Endothelial cell of umbilical vein (primary cell): ENCODE results near the gene HDAC7. TPM values are rescaled to one million over a fixed set of nuclear protein-coding genes. Genes with fewer than 3 reads are reported as not detected.
A peak's percentile ranks its signal among the peaks of the same experiment; 100 is the strongest.

ENCODE experiments used
- BruUV-seq: library from RNA; stranded (reverse); fragments of 400-500 nt; replicated peaks from 2 replicates; lab custom pipeline; 2021; lab: Mats Ljungman, UMichigan
- CTCF ChIA-PET: fragments of 300-600, 350-600 bp; sonication (Branson Sonifier 250); formaldehyde crosslinking; loops from one replicate; lab custom pipeline; 2021; ENCODE audit warnings: antibody characterized with exemption, inconsistent platforms; lab: Charles Lee
- POLR2A ChIA-PET: fragments of 300-600, 350-600 bp; sonication (Branson Sonifier 250); formaldehyde crosslinking; loops from one replicate; lab custom pipeline; 2021; ENCODE audit warnings: antibody characterized with exemption, inconsistent platforms; lab: Charles Lee
- DNase-seq: peaks from one replicate; pipeline ENCODE4 v3.0.0-alpha.2; 2011; ENCODE audit warnings: low read depth, low spot score
- FAIRE-seq: peaks from 2 replicates; lab custom pipeline; 2011; peaks lifted over from hg19 to GRCh38; lab: Jason Lieb, UNC
- H2AFZ ChIP-seq: 2 replicates; pipeline ENCODE4 v1.6.0; 2012; ENCODE audit warnings: low read depth, low read length, control low read depth, inconsistent platforms
- H3K27ac ChIP-seq: 2 replicates; pipeline ENCODE4 v1.5.1; 2011; ENCODE audit warnings: low read depth, mild to moderate bottlenecking, control low read depth, low read length, moderate library complexity; ENCODE audit not compliant: insufficient read depth
- H3K27me3 ChIP-seq, 2 experiments: 2 replicates each; pipeline versions ENCODE4 v1.6.0 to v1.6.1; 2011; ENCODE audit warnings: low read length in 2 of 2, mixed read lengths in 1 of 2; ENCODE audit not compliant: control insufficient read depth in 2 of 2, insufficient read depth in 2 of 2
- H3K36me3 ChIP-seq, 2 experiments: 2 replicates in 1 of 2; 3 replicates in 1 of 2; pipeline ENCODE4 v1.5.1; 2011; ENCODE audit warnings: low read length in 2 of 2, mild to moderate bottlenecking in 1 of 2, moderate library complexity in 1 of 2; ENCODE audit not compliant: control insufficient read depth in 2 of 2, insufficient read depth in 2 of 2; ENCODE audit errors: extremely low read depth in 1 of 2
- H3K4me1 ChIP-seq: 3 replicates; pipeline ENCODE4 v1.5.1; 2011; ENCODE audit warnings: mild to moderate bottlenecking, low read length; ENCODE audit not compliant: control insufficient read depth, insufficient read depth; ENCODE audit errors: extremely low read depth
- H3K4me2 ChIP-seq: 2 replicates; pipeline ENCODE4 v1.6.1; 2011; ENCODE audit warnings: low read length, control low read depth, mixed read lengths; ENCODE audit not compliant: insufficient read depth
- H3K4me3 ChIP-seq, 3 experiments: fragments of 200-600 bp in 1 of 3; sonication (generic), shearing (Covaris generic) in 1 of 3; replicated peaks in 1 of 3; 2 replicates each; pipeline ENCODE4 v1.5.1; 2011 to 2016; ENCODE audit warnings: control low read depth in 3 of 3, low read length in 3 of 3, mild to moderate bottlenecking in 2 of 3, inconsistent platforms in 1 of 3, low read depth in 1 of 3, moderate library complexity in 1 of 3; ENCODE audit not compliant: insufficient read depth in 1 of 3
- H3K79me2 ChIP-seq: 2 replicates; pipeline ENCODE4 v1.6.0; 2012; ENCODE audit warnings: low read length, inconsistent platforms; ENCODE audit not compliant: control insufficient read depth, insufficient read depth
- H3K9ac ChIP-seq: replicated peaks from 2 replicates; pipeline ENCODE3; 2011; ENCODE audit warnings: low read length, control low read depth; ENCODE audit not compliant: insufficient read depth; ENCODE audit errors: extremely low read depth
- H3K9me1 ChIP-seq: replicated peaks from 3 replicates; pipeline ENCODE4 v1.6.0; 2011; ENCODE audit warnings: mild to moderate bottlenecking, low read length; ENCODE audit not compliant: control insufficient read depth, insufficient read depth; ENCODE audit errors: extremely low read depth
- H3K9me3 ChIP-seq: replicated peaks from 2 replicates; pipeline ENCODE4 v1.5.1; 2012; ENCODE audit warnings: low read length, inconsistent platforms; ENCODE audit not compliant: control insufficient read depth, insufficient read depth
- H4K20me1 ChIP-seq: replicated peaks from 2 replicates; pipeline ENCODE3; 2011; ENCODE audit warnings: mild to moderate bottlenecking, low read length; ENCODE audit not compliant: control insufficient read depth, insufficient read depth; ENCODE audit errors: extremely low read depth
- CTCF ChIP-seq, 2 donors: IDR thresholded peaks; 1 replicate in 1 of 2; 2 replicates in 1 of 2; pipeline ENCODE4 v1.5.1; 2011; ENCODE audit warnings: low read length in 2 of 2, mild to moderate bottlenecking in 2 of 2, moderate library complexity in 2 of 2, control low read depth in 1 of 2, inconsistent platforms in 1 of 2, low read depth in 1 of 2; ENCODE audit not compliant: insufficient read depth in 1 of 2; ENCODE audit errors: extremely low read depth in 1 of 2
- EZH2 ChIP-seq: IDR thresholded peaks from 2 replicates; pipeline ENCODE4 v1.6.1; 2012; ENCODE audit warnings: borderline replicate concordance, low read depth, mild to moderate bottlenecking, moderate library complexity, low read length, inconsistent platforms; ENCODE audit not compliant: severe bottlenecking
- FOS ChIP-seq: IDR thresholded peaks from 2 replicates; pipeline ENCODE4 v1.6.1; 2011; ENCODE audit warnings: mild to moderate bottlenecking, low read length, moderate library complexity, borderline replicate concordance; ENCODE audit not compliant: insufficient read depth
- GATA2 ChIP-seq: IDR thresholded peaks from 2 replicates; pipeline ENCODE4 v1.7.0; 2011; ENCODE audit warnings: low read depth, mild to moderate bottlenecking, moderate library complexity, mixed read lengths, low read length; ENCODE audit not compliant: insufficient read length, insufficient read depth
- JUN ChIP-seq: IDR thresholded peaks from 2 replicates; pipeline ENCODE4 v1.6.1; 2011; ENCODE audit warnings: borderline replicate concordance, low read depth; ENCODE audit not compliant: insufficient read length, insufficient read depth
- MAX ChIP-seq: IDR thresholded peaks from 2 replicates; pipeline ENCODE4 v1.6.1; 2011; ENCODE audit not compliant: insufficient read depth, insufficient read length
- MYC ChIP-seq: IDR thresholded peaks from one replicate; pipeline ENCODE4 v1.6.1; 2011; ENCODE audit warnings: mild to moderate bottlenecking, low read depth, low read length
- POLR2A ChIP-seq: IDR thresholded peaks from 2 replicates; pipeline ENCODE4 v1.6.1; 2012; ENCODE audit warnings: low read depth, mild to moderate bottlenecking, control low read depth, low read length
- POLR2AphosphoS5 ChIP-seq: IDR thresholded peaks from 2 replicates; pipeline ENCODE4 v1.6.1; 2012; ENCODE audit warnings: low read depth, mild to moderate bottlenecking, control low read depth, low read length, moderate library complexity; ENCODE audit not compliant: insufficient read depth
- dilution Hi-C: fragments of 300-500 bp; cut with MboI; formaldehyde crosslinking; loops from one replicate; pipeline ENCODE4 v1.15.0; 2019; ENCODE audit warnings: low sequenced_read_pairs; ENCODE audit not compliant: extremely low pct_ligation_motif_present
- intact Hi-C: fragments of 100-400 bp; cut with micrococcal nuclease; formaldehyde crosslinking; loops from one replicate; pipeline ENCODE4 v1.10.0; 2022
- polyA plus RNA-seq, 4 experiments: library from polyadenylated mRNA; depleted of rRNA in 3 of 4; stranded (reverse) in 3 of 4; unstranded in 1 of 4; fragments of >200 nt; gene quantifications; 2 replicates each; pipeline versions ENCODE4 v1.2.1 to v1.2.3, GENCODE V29; 2011 to 2012; ENCODE audit warnings: missing spikeins in 1 of 4
- total RNA-seq: library from RNA; stranded (reverse); gene quantifications from 2 replicates; pipeline ENCODE4 v1.2.3, GENCODE V29; 2021

HDAC7 gene
- total and polyA plus RNA-seq, 2 donors (not counting 3 experiments of a cell fraction or from before 2014, with no cell fraction given) = 119 to 249 TPM

- ChIA-PET POLR2A (interaction anchor here (1.4 to 1.6 kb wide), 2 partner anchors 16 to 18 kb away, joined by 8 to 11 read pairs; no protein-coding TSS in a partner anchor), CTCF (interaction anchor here (0.6 to 8.4 kb wide), 21 partner anchors 9 to 190 kb away, joined by 3 to 191 read pairs (median 4); partner anchors contain the start of genes RPAP3 and SLC48A1)
- Histone ChIP-seq H3K27me3 (no peaks in the 10 kb centered on the region), H3K27ac (peak within 1 kb of the TSS; percentile 95), H3K9me1 (no peaks in the 10 kb centered on the region), H3K36me3 (no peaks in the 10 kb centered on the region), H3K4me3 (peak within 1 kb of the TSS; percentile 50 to 71 (median 62)), H3K4me1 (peaks cover 52% of the 10 kb centered on the region), H3K4me2 (peak within 1 kb of the TSS; percentile 52), H3K9me3 (no peaks in the 10 kb centered on the region), H3K9ac (peak within 1 kb of the TSS; percentile 85), H2AFZ (peak within 1 kb of the TSS; percentile 64), H3K79me2 (peaks cover 32% of the 10 kb centered on the region), H4K20me1 (no peaks in the 10 kb centered on the region)
- peak; percentile 67 for TF ChIP-seq POLR2A
- peak; percentile 43 to 70 for TF ChIP-seq CTCF (IDR thresholded peaks at IDR 0.05; ENCODE audit: extremely low read depth in 1 of 2, insufficient read depth in 1 of 2, low read depth in 1 of 2, low read length in 2 of 2)
- peak; percentile 88 for TF ChIP-seq MAX
- no peak for TF ChIP-seq GATA2
- TF ChIP-seq POLR2AphosphoS5 = peak; percentile 91
- TF ChIP-seq MYC = peak; percentile 53
- TF ChIP-seq EZH2 = no peak
- peak; percentile 67 for TF ChIP-seq JUN
- TF ChIP-seq FOS = peak; percentile 97
- intact Hi-C loops = loop anchor here (1.0 to 5.0 kb wide), 4 partner anchors 14 to 958 kb away; partner anchors contain the start of genes CCNT1 and SLC48A1
- TSS peak; percentile 45 for BruUV-seq
- DNase-seq (peak; percentile 94), FAIRE-seq (peak; percentile 98)
- dilution Hi-C loops = no loop called here
Observed at GRCh38 chr12:47758834-47759690, 60.6 kb downstream of the HDAC7 start, which contains the start of gene RAPGEF3. Gene RAPGEF3 (minus strand): TSS chr12:47758880. CDS start chr12:47758556, 324 bp downstream.
